IMR-90 (cell line): ENCODE results near the gene KRT77. TPM values are rescaled to one million over a fixed set of nuclear protein-coding genes. Genes with fewer than 3 reads are reported as not detected.

Experiments used
- ATAC-seq: fragments of 200-7000 bp; cut with Tn5 transposase; 2 replicates; pipeline ENCODE4 v1.9.1; 2020; ENCODE audit warnings: low read depth, mild to moderate bottlenecking, moderate library complexity
- BruUV-seq: library from RNA; stranded (reverse); fragments of 400-500 nt; replicated peaks from 2 replicates; lab custom pipeline; 2021; lab: Mats Ljungman, UMichigan
- CTCF ChIA-PET: fragments of 300-600 bp; formaldehyde crosslinking; extraction: SDS; loops from one replicate; lab custom pipeline; 2021; ENCODE audit warnings: antibody characterized with exemption; lab: Yijun Ruan, JAX
- POLR2A ChIA-PET: fragments of 300-600 bp; sonication (Branson Sonifier 250); formaldehyde crosslinking; loops from one replicate; lab custom pipeline; 2022; ENCODE audit warnings: antibody characterized with exemption; ENCODE audit not compliant: unreplicated experiment; lab: Charles Lee
- DNase-seq: peaks from one replicate; pipeline ENCODE4 v3.0.0; 2013
- H2AFZ ChIP-seq: replicated peaks from 2 replicates; pipeline ENCODE3; 2013; ENCODE audit warnings: low read length, mild to moderate bottlenecking; ENCODE audit not compliant: poor library complexity
- H2AK5ac ChIP-seq: 2 replicates; pipeline ENCODE4 v1.6.1; 2013; ENCODE audit warnings: low read depth, low read length, inconsistent platforms
- H2AK9ac ChIP-seq: replicated peaks from 2 replicates; pipeline ENCODE3; 2013; ENCODE audit warnings: mild to moderate bottlenecking, low read depth, low read length, moderate library complexity; ENCODE audit not compliant: poor library complexity
- H2BK120ac ChIP-seq: 2 replicates; pipeline ENCODE4 v1.6.1; 2013; ENCODE audit warnings: low read depth, low read length, inconsistent platforms
- H2BK15ac ChIP-seq: 3 replicates; pipeline ENCODE4 v1.6.1; 2013; ENCODE audit warnings: low read depth, low read length, inconsistent platforms
- H2BK20ac ChIP-seq: 2 replicates; pipeline ENCODE4 v1.6.1; 2013; ENCODE audit warnings: low read depth, mild to moderate bottlenecking, inconsistent platforms, low read length, moderate library complexity
- H2BK5ac ChIP-seq: 2 replicates; pipeline ENCODE4 v1.6.1; 2013; ENCODE audit warnings: mild to moderate bottlenecking, low read depth, low read length, inconsistent platforms; ENCODE audit not compliant: poor library complexity, severe bottlenecking
- H3K14ac ChIP-seq: replicated peaks from 2 replicates; pipeline ENCODE4 v1.6.1; 2013; ENCODE audit warnings: low read depth, low read length, inconsistent platforms
- H3K18ac ChIP-seq: 2 replicates; pipeline ENCODE4 v1.6.1; 2013; ENCODE audit warnings: low read depth, low read length, control low read depth
- H3K23ac ChIP-seq: 2 replicates; pipeline ENCODE4 v1.6.1; 2013; ENCODE audit warnings: low read depth, low read length, inconsistent platforms
- H3K27ac ChIP-seq: 2 replicates; pipeline ENCODE4 v1.5.1; 2013; ENCODE audit warnings: mild to moderate bottlenecking, control low read depth, low read length; ENCODE audit not compliant: insufficient read depth
- H3K27me3 ChIP-seq: 2 replicates; pipeline ENCODE4 v1.6.1; 2013; ENCODE audit warnings: low read length; ENCODE audit not compliant: control insufficient read depth, insufficient read depth
- H3K36me3 ChIP-seq: 2 replicates; pipeline ENCODE4 v1.6.1; 2013; ENCODE audit warnings: low read length, mixed read lengths; ENCODE audit not compliant: control insufficient read depth, insufficient read depth
- H3K4ac ChIP-seq: 2 replicates; pipeline ENCODE4 v1.6.1; 2013; ENCODE audit warnings: low read depth, low read length, inconsistent platforms
- H3K4me1 ChIP-seq: 2 replicates; pipeline ENCODE4 v1.6.1; 2013; ENCODE audit warnings: low read length, mixed read lengths; ENCODE audit not compliant: control insufficient read depth, insufficient read depth
- H3K4me2 ChIP-seq: 2 replicates; pipeline ENCODE4 v1.6.1; 2013; ENCODE audit warnings: low read depth, mild to moderate bottlenecking, control low read depth, low read length, moderate library complexity
- H3K4me3 ChIP-seq: 2 replicates; pipeline ENCODE4 v1.5.1; 2013; ENCODE audit warnings: low read depth, mild to moderate bottlenecking, control low read depth, low read length, moderate library complexity; ENCODE audit not compliant: insufficient read depth
- H3K56ac ChIP-seq: 2 replicates; pipeline ENCODE4 v1.6.1; 2013; ENCODE audit warnings: low read length, inconsistent platforms; ENCODE audit not compliant: insufficient read depth; ENCODE audit errors: extremely low read depth
- H3K79me1 ChIP-seq, 2 experiments: 2 replicates each; pipeline ENCODE4 v1.6.1; 2013; ENCODE audit warnings: low read length in 2 of 2, inconsistent platforms in 1 of 2, low read depth in 1 of 2
- H3K9ac ChIP-seq: 2 replicates; pipeline ENCODE4 v1.6.1; 2013; ENCODE audit warnings: low read depth, low read length, control low read depth
- H3K9me1 ChIP-seq: 2 replicates; pipeline ENCODE4 v1.6.1; 2013; ENCODE audit warnings: low read length, inconsistent platforms; ENCODE audit not compliant: insufficient read depth
- H3K9me3 ChIP-seq: 2 replicates; pipeline ENCODE4 v1.6.1; 2013; ENCODE audit warnings: low read length; ENCODE audit not compliant: control insufficient read depth, insufficient read depth
- H4K20me1 ChIP-seq: 2 replicates; pipeline ENCODE4 v1.6.1; 2013; ENCODE audit warnings: low read length, inconsistent platforms; ENCODE audit not compliant: insufficient read depth
- H4K5ac ChIP-seq: 2 replicates; pipeline ENCODE4 v1.6.1; 2013; ENCODE audit warnings: mild to moderate bottlenecking, low read depth, low read length, control low read depth
- H4K8ac ChIP-seq, 2 experiments: 2 replicates each; pipeline ENCODE4 v1.6.1; 2013; ENCODE audit warnings: low read depth in 2 of 2, low read length in 2 of 2, control low read depth in 1 of 2, inconsistent platforms in 1 of 2
- H4K91ac ChIP-seq: 2 replicates; pipeline ENCODE4 v1.6.1; 2013; ENCODE audit warnings: low read depth, low read length, inconsistent platforms; ENCODE audit not compliant: insufficient read depth
- BHLHE40 ChIP-seq: fragments of 150-350 bp; IDR thresholded peaks from 2 replicates; pipeline ENCODE4 v1.6.1; 2016; ENCODE audit warnings: mild to moderate bottlenecking, low read depth, low read length
- CEBPB ChIP-seq: IDR thresholded peaks from 2 replicates; pipeline ENCODE4 v1.6.1; 2012; ENCODE audit warnings: low read depth, low read length, improper control_type of control experiment
- CHD1 ChIP-seq: IDR thresholded peaks from 2 replicates; pipeline ENCODE4 v1.6.1; 2012; ENCODE audit warnings: low read depth, low read length, improper control_type of control experiment
- CTCF ChIP-seq: conservative IDR thresholded peaks from 2 replicates; pipeline ENCODE4 v1.5.1; 2012; ENCODE audit warnings: mild to moderate bottlenecking, low read depth, low read length, improper control_type of control experiment
- ELK1 ChIP-seq: fragments of 150-350 bp; IDR thresholded peaks from 2 replicates; pipeline ENCODE4 v1.6.1; 2016; ENCODE audit warnings: low read depth, mild to moderate bottlenecking, low read length, moderate library complexity, borderline replicate concordance
- FOS ChIP-seq: fragments of 150-350 bp; IDR thresholded peaks from 2 replicates; pipeline ENCODE4 v1.6.1; 2016; ENCODE audit warnings: low read depth, low read length
- MAFK ChIP-seq: IDR thresholded peaks from 2 replicates; pipeline ENCODE4 v1.6.1; 2012; ENCODE audit warnings: low read depth, low read length, improper control_type of control experiment
- MAZ ChIP-seq: IDR thresholded peaks from 2 replicates; pipeline ENCODE4 v1.6.1; 2012; ENCODE audit warnings: low read depth, mild to moderate bottlenecking, low read length, improper control_type of control experiment, moderate library complexity, borderline replicate concordance
- MXI1 ChIP-seq: IDR thresholded peaks from 2 replicates; pipeline ENCODE4 v1.6.1; 2012; ENCODE audit warnings: low read depth, mild to moderate bottlenecking, low read length, moderate library complexity, borderline replicate concordance
- NFE2L2 ChIP-seq: fragments of 150-350 bp; IDR thresholded peaks from 2 replicates; pipeline ENCODE4 v1.6.1; 2016; ENCODE audit warnings: low read depth, mild to moderate bottlenecking, low read length
- RAD21 ChIP-seq: IDR thresholded peaks from 2 replicates; pipeline ENCODE4 v1.6.1; 2012; ENCODE audit warnings: low read length, improper control_type of control experiment
- RCOR1 ChIP-seq: IDR thresholded peaks from 2 replicates; pipeline ENCODE4 v1.6.1; 2012; ENCODE audit warnings: mild to moderate bottlenecking, low read length, improper control_type of control experiment; ENCODE audit not compliant: insufficient replicate concordance
- RFX5 ChIP-seq: IDR thresholded peaks from 2 replicates; pipeline ENCODE4 v1.8.0; 2012; ENCODE audit warnings: low read depth, mild to moderate bottlenecking, low read length, moderate library complexity
- SMC3 ChIP-seq: fragments of 150-350 bp; IDR thresholded peaks from 2 replicates; pipeline ENCODE4 v1.6.1; 2016; ENCODE audit warnings: low read depth, mild to moderate bottlenecking, antibody characterized with exemption, low read length, moderate library complexity
- USF2 ChIP-seq: fragments of 150-350 bp; IDR thresholded peaks from 2 replicates; pipeline ENCODE4 v1.6.1; 2017; ENCODE audit warnings: mild to moderate bottlenecking, antibody characterized with exemption, low read length, low read depth
- WGBS, 2 experiments: methylation state at CpG; one replicate each; pipeline versions ENCODE4 v1.1.5 to v1.1.7; 2013; ENCODE audit warnings: missing lambda C conversion rate in 2 of 2; ENCODE audit not compliant: insufficient read length in 1 of 2; ENCODE audit errors: extremely low coverage in 2 of 2; 5-methylcytosine and 5-hydroxymethylcytosine counted together
- dilution Hi-C: fragments of 300-500 bp; cut with HindIII; formaldehyde crosslinking; loops from one replicate; pipeline ENCODE4 v1.14.3; 2018; ENCODE audit warnings: low sequenced_read_pairs; ENCODE audit not compliant: unreplicated experiment
- in situ Hi-C: fragments of 300-500 bp; cut with MboI; formaldehyde crosslinking; loops from 3 replicates; pipeline ENCODE4 v1.14.3; 2019; ENCODE audit warnings: low sequenced_read_pairs, inconsistent platforms, mixed read lengths
- intact Hi-C: fragments of 100-400 bp; cut with micrococcal nuclease; formaldehyde crosslinking; loops from 2 replicates; pipeline ENCODE4 v1.10.0; 2022
- polyA plus RNA-seq, 3 experiments: library from polyadenylated mRNA; depleted of rRNA; stranded (reverse); fragments of >200 nt; gene quantifications; 2 replicates each; pipeline ENCODE4 v1.2.3, GENCODE V29; 2012; ENCODE audit warnings: low replicate concordance in 1 of 3
- total RNA-seq: library from RNA; depleted of rRNA; stranded (reverse); fragments of >200 nt; gene quantifications from 2 replicates; pipeline ENCODE4 v1.2.3, GENCODE V29; 2012

The KRT77 gene
- total and polyA plus RNA-seq, 2 of the 4 experiments (the other 2 are of a cell fraction) = not detected

- Histone ChIP-seq H3K4me3 (no peak overlapping the region), H3K27me3 (peaks cover 37% of the 10 kb centered on the region), H3K23ac (no peak overlapping the region), H4K8ac (no peak overlapping the region), H3K14ac (no peak overlapping the region), H3K9me3 (no peaks in the 10 kb centered on the region), H3K56ac (no peak overlapping the region), H4K20me1 (no peaks in the 10 kb centered on the region), H2AK5ac (no peak overlapping the region), H4K91ac (no peak overlapping the region), H3K79me1 (no peaks in the 10 kb centered on the region), H3K9ac (no peak overlapping the region), H2BK15ac (no peak overlapping the region), H3K9me1 (no peaks in the 10 kb centered on the region; the same call in 1 of the 2 replicates), H3K4me1 (no peaks in the 10 kb centered on the region), H3K27ac (no peak overlapping the region), H2BK20ac (no peak overlapping the region), H2BK5ac (no peak overlapping the region), H3K36me3 (no peaks in the 10 kb centered on the region), H4K5ac (no peak overlapping the region), H3K4ac (no peak overlapping the region), H2AFZ (no peak overlapping the region), H3K18ac (no peak overlapping the region), H2BK120ac (no peak overlapping the region), H3K4me2 (no peak overlapping the region), H2AK9ac (no peak overlapping the region)
- ATAC-seq (no peak), DNase-seq (no peak)
- dilution Hi-C loops = no loop called here
- in situ Hi-C loops = no loop called here
- TF ChIP-seq MXI1 (no peak), CEBPB (no peak), RAD21 (no peak), MAZ (no peak), CHD1 (no peak), ELK1 (no peak), RFX5 (no peak), CTCF (no peak), BHLHE40 (no peak), NFE2L2 (no peak), RCOR1 (no peak), USF2 (no peak), FOS (no peak), SMC3 (no peak), MAFK (no peak)
- intact Hi-C loops = no loop called here
- 0% methylated on average over 1 of the region's 2 CpGs; no CpG with 5 or more reads in 1 of the 2 experiments for WGBS, 2 experiments
- BruUV-seq = no TSS peak
- ChIA-PET POLR2A (no interaction called here), CTCF (no interaction called here)
Measured at GRCh38 chr12:52697058-52697582, 6.2 kb downstream of the KRT77 start.
